ENCODE measurements around the gene OGDHL.
"Not testable (repeated sequence)": the region's sequence is repeated elsewhere in the genome, so short reads cannot be mapped to it uniquely, and the experiment has no call there.

Gene OGDHL

GRCh38 chr10:49738616-49739360, 23.3 kb downstream of the OGDHL start:
- DNase-seq: no peak

DNA sequence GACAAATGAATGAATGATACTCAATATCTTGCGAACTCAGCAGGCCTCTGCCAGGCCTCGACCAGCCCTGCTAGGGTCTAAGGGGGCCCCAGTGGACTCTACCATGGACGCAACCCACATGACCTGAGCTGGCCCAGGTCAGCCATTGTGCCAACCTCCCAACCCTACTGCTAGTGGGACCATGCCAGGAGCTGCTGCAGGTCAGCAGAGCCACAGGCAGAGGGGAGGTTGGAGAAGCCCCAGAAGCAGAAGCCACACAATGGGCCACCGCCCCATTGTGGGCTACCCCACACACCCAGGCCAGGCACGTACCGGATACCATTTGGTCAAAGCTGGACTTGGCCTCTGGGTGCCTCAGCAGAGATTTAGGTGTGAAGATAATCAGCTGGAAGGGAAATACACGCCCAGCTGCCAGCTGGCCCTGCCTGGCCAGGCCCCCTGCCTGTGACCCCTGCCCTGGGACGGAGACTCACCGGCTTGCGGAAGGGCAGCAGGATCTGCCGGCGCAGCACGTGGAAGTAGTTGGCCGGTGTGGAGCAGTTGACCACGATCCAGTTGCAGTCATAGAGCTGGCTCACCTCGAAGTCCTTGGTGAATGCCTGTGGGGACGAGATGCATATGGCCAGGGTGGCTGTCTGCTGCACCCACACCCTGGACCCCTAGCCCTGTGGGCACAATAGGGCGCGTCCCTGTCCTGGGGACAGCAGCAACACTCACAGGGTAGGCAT, 24.5 kb downstream of the OGDHL start:
- DNase-seq: no peak

- no peak for DNase-seq
Observed at GRCh38 chr10:49736564-49737113, 25.5 kb downstream of the OGDHL start.

DNA sequence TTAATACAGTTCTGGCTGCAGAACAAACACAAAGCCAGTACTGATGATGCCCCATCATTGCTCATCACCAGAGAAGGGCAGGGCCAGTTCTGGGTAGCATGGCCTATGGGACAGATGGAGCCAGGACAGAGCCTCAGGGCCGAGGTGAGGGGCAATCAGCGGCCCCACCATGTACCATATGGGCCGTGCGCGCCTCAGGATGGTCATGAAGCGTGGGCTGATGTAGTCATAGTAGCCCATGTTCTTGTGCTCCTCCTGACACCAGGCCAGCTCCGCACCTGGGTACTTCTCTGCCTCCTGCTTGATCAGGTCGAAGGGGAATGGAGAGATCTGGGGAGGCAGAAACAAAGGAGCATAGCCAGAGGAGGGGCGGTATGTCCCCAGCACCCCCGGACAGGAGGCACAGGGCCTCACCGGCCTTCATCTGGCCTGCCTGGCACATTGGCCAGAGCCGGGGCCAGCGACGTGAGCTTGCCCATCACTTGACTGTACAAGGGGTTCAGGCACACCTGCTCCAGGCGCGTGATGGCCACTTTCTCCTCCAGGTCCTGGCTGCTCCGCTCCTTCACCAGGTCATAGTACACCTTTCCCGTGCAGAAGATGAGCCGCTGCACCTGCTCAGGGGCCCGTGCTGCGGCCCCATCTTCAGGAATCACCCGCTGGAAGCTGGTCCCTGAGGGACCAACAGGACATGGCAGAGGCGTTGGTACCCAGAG, 26.1 kb downstream of the OGDHL start:
- DNase-seq: no peak

DNA sequence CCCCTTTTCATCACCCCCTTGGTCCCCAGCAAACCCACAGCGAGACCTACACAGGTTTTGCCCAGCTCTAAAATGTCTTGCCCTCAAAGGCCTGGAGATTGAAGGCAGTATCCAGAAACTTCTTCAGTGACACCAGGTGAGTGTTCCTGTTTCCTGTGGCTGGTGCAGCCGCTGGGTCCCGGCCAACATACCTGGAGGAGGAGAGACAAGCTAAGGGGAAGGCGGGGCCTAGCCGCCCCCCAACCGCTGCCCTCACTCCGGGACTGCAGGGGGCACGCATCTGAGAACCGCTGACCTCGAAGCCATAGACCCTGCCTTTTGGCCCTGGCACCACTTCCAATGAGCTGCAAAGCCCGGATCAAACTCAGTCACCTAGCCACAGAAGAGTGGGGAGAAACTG, 27.0 kb downstream of the OGDHL start:
- DNase-seq: no peak

GRCh38 chr10:49734676-49735075, 27.4 kb downstream of the OGDHL start:
- DNase-seq: no peak

- no peak for DNase-seq
Observed at GRCh38 chr10:49733866-49734265, 28.3 kb downstream of the OGDHL start.

GRCh38 chr10:49726593-49726992, 35.5 kb downstream of the OGDHL start:
- DNase-seq: no peak

GRCh38 chr10:49715157-49715556, 47.0 kb downstream of the OGDHL start:
- not testable (repeated sequence) for DNase-seq

DNA sequence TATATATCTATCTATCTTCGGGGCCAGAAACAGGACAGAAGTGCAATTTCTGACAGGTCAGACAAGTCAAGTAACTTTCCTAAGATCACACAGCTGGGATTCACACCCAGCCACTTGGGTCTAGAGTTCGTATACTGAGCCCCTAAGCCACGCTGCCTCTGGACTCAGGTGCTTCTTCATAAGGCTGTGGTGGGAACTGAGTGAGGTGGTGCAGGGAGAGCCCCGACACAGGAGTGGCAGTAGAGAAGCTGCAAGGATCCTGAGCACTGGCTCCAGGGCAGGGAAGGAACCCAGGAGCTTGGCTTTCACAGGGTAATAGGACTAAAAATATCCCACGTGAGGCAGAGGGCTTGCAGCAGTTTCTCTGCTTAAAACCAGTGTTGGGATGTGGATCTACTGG, 48.9 kb downstream of the OGDHL start:
- DNase-seq: no peak

- DNase-seq: no peak
Observed at GRCh38 chr10:49711481-49711880, 50.6 kb downstream of the OGDHL start.

- DNase-seq: no peak
Observed at GRCh38 chr10:49710966-49711365, 51.2 kb downstream of the OGDHL start.

GRCh38 chr10:49709934-49710333, 52.2 kb downstream of the OGDHL start:
- DNase-seq: no peak

GRCh38 chr10:49707585-49707984, 54.5 kb downstream of the OGDHL start:
- DNase-seq: no peak

GRCh38 chr10:49700997-49701396, 61.1 kb downstream of the OGDHL start:
- no peak for DNase-seq

DNA sequence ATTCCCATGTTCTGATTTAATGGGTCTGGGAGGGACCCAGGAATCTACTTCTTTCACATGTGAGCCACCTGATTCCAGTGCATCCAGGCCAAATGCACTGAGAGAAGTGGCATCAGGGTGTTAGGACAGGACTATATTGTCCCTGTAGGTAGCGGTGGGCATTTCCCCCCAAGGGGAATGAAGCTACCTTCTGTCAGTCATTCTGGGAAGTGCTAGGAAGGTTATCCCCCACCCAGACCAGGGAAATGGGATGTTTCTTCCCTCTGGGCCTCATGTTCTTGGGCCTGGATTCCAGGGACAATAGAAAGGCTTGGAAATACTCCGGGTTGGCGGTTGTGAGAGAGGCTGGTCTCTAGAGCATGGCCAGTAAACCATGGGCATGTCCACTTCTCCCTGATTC, 61.9 kb downstream of the OGDHL start:
- DNase-seq: no peak

DNA sequence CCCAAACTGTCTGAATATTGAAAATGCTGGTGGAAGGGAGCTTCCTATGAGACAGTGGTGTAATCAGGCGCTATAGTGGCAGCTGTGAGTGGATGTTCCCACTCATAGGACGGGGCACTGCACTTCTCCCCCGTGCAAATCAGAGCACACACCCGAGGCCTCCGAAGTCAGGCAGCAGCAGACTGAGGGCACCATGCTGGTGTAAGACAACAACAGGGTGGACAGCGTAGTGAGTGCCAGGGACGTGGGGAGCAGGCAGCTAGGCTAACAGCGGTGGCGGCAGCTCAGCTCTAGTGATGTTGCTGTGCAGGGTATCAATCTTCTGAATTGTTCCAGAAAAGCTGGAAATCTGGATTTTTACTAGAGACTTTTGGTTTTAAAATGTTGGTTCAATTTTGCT, 63.4 kb downstream of the OGDHL start:
- DNase-seq: no peak

DNA sequence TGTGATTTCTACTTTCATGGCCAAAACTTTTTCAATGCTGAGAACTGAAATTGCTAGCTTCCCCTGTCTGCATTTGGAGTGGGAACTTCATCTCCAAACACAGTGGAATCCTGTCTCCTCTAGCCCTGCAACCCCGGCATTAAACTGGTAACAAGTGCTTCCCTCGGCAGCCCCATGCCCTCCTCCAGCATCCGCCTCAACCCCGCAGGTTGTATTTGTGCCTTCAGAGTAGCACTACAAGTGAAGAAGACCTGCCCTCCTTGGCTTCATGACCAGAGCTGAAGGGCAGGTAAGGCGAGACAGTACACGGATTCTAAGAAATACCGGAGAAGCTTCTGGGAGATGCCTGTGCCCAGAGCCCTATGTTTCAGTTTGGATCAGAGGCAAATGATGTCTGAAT, 65.8 kb downstream of the OGDHL start:
- no peak for DNase-seq

DNA sequence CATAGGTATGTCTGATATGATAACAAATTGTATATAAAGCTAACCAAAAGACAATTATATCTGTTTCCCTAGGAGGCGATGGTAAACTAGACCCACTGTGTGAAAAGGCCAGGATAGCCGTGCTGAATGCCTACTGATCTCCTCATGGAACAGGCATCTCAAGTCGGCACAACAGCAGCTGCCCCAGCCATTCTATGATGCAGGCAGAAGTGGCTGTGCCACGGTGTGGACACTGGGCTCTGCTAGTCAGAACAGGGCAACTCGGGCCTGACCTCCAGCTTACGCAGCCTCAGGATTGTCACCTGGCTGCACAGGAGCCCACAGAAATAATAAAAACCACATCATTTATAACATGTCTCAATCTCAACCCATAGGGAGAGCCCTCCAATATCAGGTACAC, 67.7 kb downstream of the OGDHL start:
- no peak for DNase-seq

- DNase-seq: no peak
Observed at GRCh38 chr10:49691588-49691987, 70.5 kb downstream of the OGDHL start.

DNA sequence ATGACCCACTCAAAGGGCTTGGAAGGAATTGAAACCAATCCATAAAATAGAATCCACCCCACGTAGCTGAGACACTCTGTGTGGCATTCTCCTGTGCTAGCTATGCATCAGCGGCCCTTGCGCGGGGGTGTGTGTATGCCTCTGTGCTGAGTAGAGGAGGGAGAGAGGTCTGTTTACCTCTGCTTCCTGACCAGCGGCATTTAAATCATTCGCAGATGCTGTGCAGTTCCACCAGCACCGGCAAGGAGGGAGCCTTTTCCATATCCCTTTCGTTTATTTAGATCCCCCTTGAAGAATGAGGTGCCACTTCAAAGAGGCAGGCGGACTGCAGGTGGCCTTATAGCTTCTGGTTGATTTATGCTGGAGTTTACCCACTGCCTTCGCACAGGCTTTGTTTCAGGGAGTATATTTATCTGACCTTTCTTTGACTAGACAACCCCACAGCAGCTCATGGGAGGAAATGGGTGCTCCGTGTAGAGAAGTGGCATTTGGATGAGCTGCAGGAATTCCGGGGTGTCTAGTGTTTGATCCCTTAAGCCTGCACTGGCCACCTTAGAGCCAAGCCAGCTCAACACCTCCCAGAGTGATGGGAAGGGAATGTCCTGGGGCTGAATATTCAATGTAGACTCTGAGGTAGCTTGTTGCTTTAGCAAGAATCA, 71.3 kb downstream of the OGDHL start:
- no peak for DNase-seq

- DNase-seq: no peak
Observed at GRCh38 chr10:49689882-49690510, 72.1 kb downstream of the OGDHL start.

- DNase-seq: no peak
Observed at GRCh38 chr10:49688920-49689319, 73.2 kb downstream of the OGDHL start.

All from CD4-positive, alpha-beta T cell treated with Interleukin-4 for 4 hours (primary cell).